B cell (primary cell): Measurements from ENCODE around the gene HPS3. TPM values are rescaled to one million over a fixed set of nuclear protein-coding genes. Genes with fewer than 3 reads are reported as not detected.
A peak's percentile ranks its signal among the peaks of the same experiment; 100 is the strongest.

Experiments
- ATAC-seq: fragments of 200-7000 bp; cut with Tn5 transposase; one replicate; pipeline ENCODE4 v1.10.0; 2021; ENCODE audit warnings: low read depth, mild to moderate bottlenecking, moderate number of reproducible peaks, moderate library complexity
- CTCF ChIA-PET: fragments of 350-600 bp; sonication (Branson Sonifier 250); formaldehyde crosslinking; loops from one replicate; lab custom pipeline; 2021; ENCODE audit warnings: antibody characterized with exemption, inconsistent platforms; lab: Charles Lee
- POLR2A ChIA-PET: fragments of 350-600 bp; sonication (Branson Sonifier 250); formaldehyde crosslinking; loops from one replicate; lab custom pipeline; 2021; ENCODE audit warnings: antibody characterized with exemption; lab: Charles Lee
- DNase-seq: peaks from one replicate; pipeline ENCODE4 v3.0.0; 2013
- H2AFZ ChIP-seq: 2 replicates; pipeline ENCODE4 v1.6.1; 2012; ENCODE audit warnings: mild to moderate bottlenecking, low read depth, low read length; ENCODE audit not compliant: insufficient read depth, poor library complexity, severe bottlenecking
- H3K27ac ChIP-seq, 2 donors: 1 replicate in 1 of 2; 2 replicates in 1 of 2; pipeline ENCODE4 v1.5.1; 2012 to 2013; ENCODE audit warnings: low read length in 2 of 2, mild to moderate bottlenecking in 2 of 2, moderate library complexity in 1 of 2
- H3K27me3 ChIP-seq, 4 experiments: fragments of 200-600 bp in 1 of 4; sonication (generic) in 1 of 4; replicated peaks in 1 of 4; 1 replicate in 2 of 4; 2 replicates in 2 of 4; pipeline versions ENCODE4 v1.6.1 to v1.7.0; 2013 to 2016; ENCODE audit warnings: low read length in 3 of 4, mild to moderate bottlenecking in 2 of 4, mixed read lengths in 1 of 4, moderate library complexity in 1 of 4; ENCODE audit not compliant: insufficient read depth in 4 of 4, control insufficient read depth in 3 of 4; ENCODE audit errors: control extremely low read depth in 1 of 4
- H3K36me3 ChIP-seq, 2 experiments: replicated peaks in 1 of 2; 1 replicate in 1 of 2; 2 replicates in 1 of 2; pipeline versions ENCODE4 v1.6.1 to v1.7.1; 2013; ENCODE audit warnings: low read length in 1 of 2; ENCODE audit not compliant: insufficient read depth in 2 of 2, control insufficient read depth in 1 of 2; ENCODE audit errors: control extremely low read depth in 1 of 2, extremely low read depth in 1 of 2
- H3K4me1 ChIP-seq, 2 donors: fragments of 200-600 bp in 1 of 2; sonication (generic) in 1 of 2; 1 replicate in 1 of 2; 2 replicates in 1 of 2; pipeline versions ENCODE4 v1.5.1 to v1.6.1; 2013 to 2017; ENCODE audit warnings: low read length in 2 of 2; ENCODE audit not compliant: control insufficient read depth in 2 of 2, insufficient read depth in 2 of 2
- H3K4me2 ChIP-seq: replicated peaks from 2 replicates; pipeline ENCODE3; 2012; ENCODE audit warnings: mild to moderate bottlenecking, low read depth, low read length; ENCODE audit not compliant: poor library complexity, severe bottlenecking
- H3K4me3 ChIP-seq, 5 experiments: fragments of 200-600 bp in 1 of 5; sonication (generic) in 1 of 5; 1 replicate in 3 of 5; 2 replicates in 2 of 5; pipeline versions ENCODE4 v1.5.1 to v1.7.0; 2011 to 2016; ENCODE audit warnings: low read length in 4 of 5, mild to moderate bottlenecking in 4 of 5, low read depth in 2 of 5, control low read depth in 1 of 5, moderate library complexity in 1 of 5; ENCODE audit not compliant: insufficient read depth in 1 of 5; ENCODE audit errors: control extremely low read depth in 1 of 5, extremely low read depth in 1 of 5
- H3K79me2 ChIP-seq: fragments of 200-600 bp; sonication (generic); one replicate; pipeline ENCODE4 v1.6.0; 2016; ENCODE audit warnings: low read length; ENCODE audit not compliant: control insufficient read depth, insufficient read depth
- H3K9ac ChIP-seq: fragments of 200-600 bp; sonication (generic); 2 replicates; pipeline ENCODE4 v1.6.1; 2017; ENCODE audit warnings: mild to moderate bottlenecking, low read length, moderate library complexity
- H3K9me3 ChIP-seq, 3 donors: one replicate each; pipeline versions ENCODE4 v1.6.1 to v1.7.1; 2013; ENCODE audit warnings: low read length in 2 of 3; ENCODE audit not compliant: control insufficient read depth in 2 of 3, insufficient read depth in 1 of 3; ENCODE audit errors: control extremely low read depth in 1 of 3
- H4K20me1 ChIP-seq: 2 replicates; pipeline ENCODE4 v1.6.0; 2012; ENCODE audit warnings: mild to moderate bottlenecking, low read length; ENCODE audit not compliant: insufficient read depth, control insufficient read depth, poor library complexity, severe bottlenecking
- H3K27ac Mint-ChIP-seq: one replicate; pipeline ENCODE4 v1.8.0; 2021; ENCODE audit warnings: mixed read lengths
- H3K27me3 Mint-ChIP-seq: one replicate; pipeline ENCODE4 v1.8.0; 2021; ENCODE audit warnings: mixed read lengths
- H3K4me1 Mint-ChIP-seq: one replicate; pipeline ENCODE4 v1.8.0; 2021; ENCODE audit warnings: mixed read lengths
- H3K4me3 Mint-ChIP-seq: one replicate; pipeline ENCODE4 v1.8.0; 2021; ENCODE audit warnings: mixed read lengths
- H3K9me3 Mint-ChIP-seq: one replicate; pipeline ENCODE4 v1.8.0; 2022; ENCODE audit warnings: mixed read lengths; ENCODE audit not compliant: insufficient read depth
- EZH2 ChIP-seq: IDR thresholded peaks from 2 replicates; pipeline ENCODE4 v1.6.1; 2012; ENCODE audit warnings: borderline replicate concordance, low read depth, mild to moderate bottlenecking, moderate library complexity, low read length; ENCODE audit not compliant: insufficient read depth, poor library complexity, severe bottlenecking
- WGBS: methylation state at CpG from one replicate; pipeline ENCODE4 v1.1.5; 2013; ENCODE audit warnings: missing lambda C conversion rate; ENCODE audit not compliant: insufficient coverage; 5-methylcytosine and 5-hydroxymethylcytosine counted together
- intact Hi-C: fragments of 100-400 bp; cut with micrococcal nuclease; formaldehyde crosslinking; loops from one replicate; pipeline ENCODE4 v1.10.0; 2022
- polyA plus RNA-seq: library from polyadenylated mRNA; depleted of rRNA; stranded (reverse); fragments of >200 nt; gene quantifications from 2 replicates; pipeline ENCODE4 v1.2.3, GENCODE V29; 2012
- total RNA-seq, 2 donors: library from RNA; stranded (reverse); fragments of 120-200 nt in 1 of 2; gene quantifications; 1 replicate in 1 of 2; 2 replicates in 1 of 2; pipeline versions ENCODE4 v1.2.3 to v1.2.4, GENCODE V29; 2013 to 2022
- TF ChIP-seq, protein P1 (sequence below): fragments of 200-600 bp; IDR thresholded peaks from one replicate; pipeline ENCODE4 v1.8.0; 2022; ENCODE audit warnings: antibody characterized with exemption, mild to moderate bottlenecking

HPS3 gene
- total and polyA plus RNA-seq, 2 donors (not counting 1 experiment from before 2014, with no cell fraction given), result 28.9 to 48.1 TPM

- Histone ChIP-seq H3K27me3 (no peaks in the 10 kb centered on the region), H3K4me2 (peak within 1 kb of the TSS; percentile 76), H3K4me3 (peak within 1 kb of the TSS; percentile 65 to 95 (median 86)), H3K79me2 (peaks cover 12% of the 10 kb centered on the region), H3K4me1 (peaks cover 10 to 14% of the 10 kb centered on the region in 2 donors), H4K20me1 (no peaks in the 10 kb centered on the region), H3K9ac (peak within 1 kb of the TSS; percentile 73), H3K9me3 (no peaks in the 10 kb centered on the region), H2AFZ (peak within 1 kb of the TSS; percentile 90), H3K36me3 (no peaks in the 10 kb centered on the region), H3K27ac (peak within 1 kb of the TSS in 1 of 2 donors; percentile 38)
- Mint-ChIP-seq H3K4me3 (peak within 1 kb of the TSS; percentile 91), H3K27me3 (no peaks in the 10 kb centered on the region), H3K27ac (peak within 1 kb of the TSS; percentile 87), H3K9me3 (no peaks in the 10 kb centered on the region), H3K4me1 (peaks cover 25% of the 10 kb centered on the region)
- POLR2A ChIA-PET, result interaction anchor here (1.6 kb wide), 1 partner anchor 43 kb away, joined by 4 read pairs; the partner anchor contains the start of gene HPS3
- TF ChIP-seq EZH2, result no peak
- TF ChIP-seq, protein P1, sequence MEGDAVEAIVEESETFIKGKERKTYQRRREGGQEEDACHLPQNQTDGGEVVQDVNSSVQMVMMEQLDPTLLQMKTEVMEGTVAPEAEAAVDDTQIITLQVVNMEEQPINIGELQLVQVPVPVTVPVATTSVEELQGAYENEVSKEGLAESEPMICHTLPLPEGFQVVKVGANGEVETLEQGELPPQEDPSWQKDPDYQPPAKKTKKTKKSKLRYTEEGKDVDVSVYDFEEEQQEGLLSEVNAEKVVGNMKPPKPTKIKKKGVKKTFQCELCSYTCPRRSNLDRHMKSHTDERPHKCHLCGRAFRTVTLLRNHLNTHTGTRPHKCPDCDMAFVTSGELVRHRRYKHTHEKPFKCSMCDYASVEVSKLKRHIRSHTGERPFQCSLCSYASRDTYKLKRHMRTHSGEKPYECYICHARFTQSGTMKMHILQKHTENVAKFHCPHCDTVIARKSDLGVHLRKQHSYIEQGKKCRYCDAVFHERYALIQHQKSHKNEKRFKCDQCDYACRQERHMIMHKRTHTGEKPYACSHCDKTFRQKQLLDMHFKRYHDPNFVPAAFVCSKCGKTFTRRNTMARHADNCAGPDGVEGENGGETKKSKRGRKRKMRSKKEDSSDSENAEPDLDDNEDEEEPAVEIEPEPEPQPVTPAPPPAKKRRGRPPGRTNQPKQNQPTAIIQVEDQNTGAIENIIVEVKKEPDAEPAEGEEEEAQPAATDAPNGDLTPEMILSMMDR, result no peak
- ATAC-seq (peak; percentile 99), DNase-seq (peak; percentile 93)
- 7% methylated on average over 57 of the region's 57 CpGs for WGBS
- CTCF ChIA-PET, result interaction anchor here (0.7 kb wide), 1 partner anchor 94 kb away, joined by 3 read pairs; no protein-coding TSS in a partner anchor
- intact Hi-C loops, result loop anchor here (1.0 to 5.0 kb wide), 5 partner anchors 14 to 726 kb away; partner anchors contain the start of genes GYG1, HPS3 and RNF13
These were observed 43.0 kb upstream of the HPS3 start, which contains the start of gene HLTF for GRCh38 chr3:149086232-149086988. Gene HLTF (minus strand): TSS chr3:149086533. CDS start chr3:149086336, 197 bp downstream.
